ELR (cell line): ENCODE data around the gene GALNT15.

ENCODE experiments used
- DNase-seq: peaks from one replicate; pipeline ENCODE4 v3.0.0-alpha.2; 2015; ENCODE audit warnings: low read depth

Gene GALNT15

DNA sequence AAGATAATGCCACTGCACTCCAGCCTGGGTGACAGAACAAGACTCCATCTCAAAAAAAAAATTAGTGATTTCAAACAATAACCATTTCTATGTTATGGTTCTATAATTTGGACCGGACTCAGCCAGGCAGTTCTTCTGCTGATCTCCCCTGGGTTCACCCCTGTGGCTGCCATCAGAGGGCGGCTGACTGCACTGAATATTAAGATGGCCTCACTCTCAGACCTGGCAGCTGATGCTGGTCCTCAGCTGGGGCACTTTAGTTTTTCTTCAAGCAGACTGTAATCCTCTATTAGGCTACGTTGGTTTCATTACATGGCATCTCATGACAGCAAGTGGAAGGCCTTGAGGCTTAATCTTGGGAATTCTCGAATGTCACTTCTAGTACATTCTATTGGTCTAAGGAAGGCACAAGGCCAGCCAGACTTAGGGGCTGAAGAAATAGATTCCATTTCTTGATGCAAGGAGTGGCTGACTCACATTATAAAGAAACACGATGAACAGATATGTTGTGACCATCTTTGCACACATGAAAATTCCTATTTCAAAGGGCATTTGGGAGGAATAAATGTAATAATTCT is 12.8 kb downstream of the GALNT15 start:
- no peak for DNase-seq

- DNase-seq = no peak
Measured at GRCh38 chr3:16188071-16188470, 13.6 kb downstream of the GALNT15 start.

DNA sequence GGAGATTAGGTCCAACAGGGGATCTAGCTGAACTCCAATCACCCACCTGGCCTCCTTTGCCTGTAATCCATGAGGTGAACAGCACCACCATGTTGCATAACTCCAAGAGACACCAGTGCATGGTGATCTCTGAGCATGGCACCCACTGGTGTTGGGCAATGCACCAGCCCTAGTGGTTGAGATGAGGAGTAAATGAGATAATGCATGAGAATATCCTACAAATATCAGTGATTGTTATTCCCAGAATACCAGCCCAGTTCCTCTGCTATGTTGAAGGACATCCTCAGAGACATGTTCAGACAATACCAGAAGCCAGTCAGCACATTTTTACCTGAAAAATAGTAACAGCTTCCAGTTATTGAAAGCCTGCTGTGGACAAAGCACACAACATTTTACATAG is 14.7 kb downstream of the GALNT15 start:
- no peak for DNase-seq

- no peak for DNase-seq
Measured at GRCh38 chr3:16190704-16191103, 16.2 kb downstream of the GALNT15 start.

- DNase-seq = no peak
Measured at GRCh38 chr3:16191591-16191990, 17.1 kb downstream of the GALNT15 start.

GRCh38 chr3:16192176-16192811 is 17.8 kb downstream of the GALNT15 start:
- no peak for DNase-seq

- no peak for DNase-seq
Measured at GRCh38 chr3:16198427-16198826, 23.9 kb downstream of the GALNT15 start.

DNA sequence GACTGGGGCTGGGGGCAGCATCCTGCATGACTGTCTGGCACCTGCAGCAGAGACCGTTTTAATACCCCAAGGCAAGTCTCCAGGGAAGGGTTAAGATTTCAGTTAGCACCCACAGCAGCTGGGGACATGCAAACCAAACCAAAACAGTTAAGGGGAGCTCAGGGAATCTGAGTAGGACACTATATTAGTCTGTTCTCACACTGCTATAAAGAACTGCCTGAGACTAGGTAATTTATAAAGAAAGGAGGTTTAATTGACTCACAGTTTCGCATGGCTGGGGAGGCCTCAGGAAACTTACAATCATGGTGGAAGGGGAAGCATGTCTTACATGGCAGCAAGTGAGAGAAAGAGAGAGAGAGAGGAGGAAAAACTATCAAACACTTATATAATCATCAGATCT is 25.3 kb downstream of the GALNT15 start:
- DNase-seq = no peak

DNA sequence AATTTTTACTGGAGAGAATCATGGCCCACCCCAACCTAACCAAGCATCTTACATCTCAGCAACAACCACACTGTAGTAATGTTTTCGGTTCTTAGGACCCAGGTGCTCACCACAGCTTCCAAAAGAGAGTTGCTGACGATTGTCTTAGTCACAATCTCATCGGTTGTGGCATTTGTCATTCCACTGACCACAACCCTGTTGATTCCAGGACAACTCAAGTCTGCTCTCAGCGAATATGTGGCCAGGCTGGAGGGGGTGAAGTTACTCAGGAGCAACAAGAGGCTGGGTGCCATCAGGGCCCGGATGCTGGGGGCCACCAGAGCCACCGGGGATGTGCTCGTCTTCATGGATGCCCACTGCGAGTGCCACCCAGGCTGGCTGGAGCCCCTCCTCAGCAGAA is 25.9 kb downstream of the GALNT15 start:
- peak; percentile 79 for DNase-seq

DNA sequence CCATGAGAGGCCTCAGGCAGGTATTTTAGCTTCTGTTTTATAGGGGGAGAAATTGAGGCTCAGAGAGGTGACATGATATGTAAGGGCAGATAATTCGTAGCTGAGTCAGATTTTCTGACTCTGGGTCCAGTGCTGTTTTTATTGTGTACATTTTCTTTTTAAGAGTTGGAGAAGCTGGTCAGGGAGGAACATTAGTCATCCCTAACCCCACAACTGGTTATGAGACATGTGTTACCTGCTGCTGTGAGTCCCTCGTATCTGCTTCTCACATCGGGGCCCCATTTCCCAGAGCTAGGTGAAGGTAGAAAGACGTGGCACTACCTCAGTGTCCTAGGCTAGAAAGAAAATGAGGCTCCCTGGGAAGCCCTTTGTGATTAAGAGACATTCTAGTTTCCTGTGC is 28.6 kb downstream of the GALNT15 start:
- DNase-seq = peak; percentile 74

DNA sequence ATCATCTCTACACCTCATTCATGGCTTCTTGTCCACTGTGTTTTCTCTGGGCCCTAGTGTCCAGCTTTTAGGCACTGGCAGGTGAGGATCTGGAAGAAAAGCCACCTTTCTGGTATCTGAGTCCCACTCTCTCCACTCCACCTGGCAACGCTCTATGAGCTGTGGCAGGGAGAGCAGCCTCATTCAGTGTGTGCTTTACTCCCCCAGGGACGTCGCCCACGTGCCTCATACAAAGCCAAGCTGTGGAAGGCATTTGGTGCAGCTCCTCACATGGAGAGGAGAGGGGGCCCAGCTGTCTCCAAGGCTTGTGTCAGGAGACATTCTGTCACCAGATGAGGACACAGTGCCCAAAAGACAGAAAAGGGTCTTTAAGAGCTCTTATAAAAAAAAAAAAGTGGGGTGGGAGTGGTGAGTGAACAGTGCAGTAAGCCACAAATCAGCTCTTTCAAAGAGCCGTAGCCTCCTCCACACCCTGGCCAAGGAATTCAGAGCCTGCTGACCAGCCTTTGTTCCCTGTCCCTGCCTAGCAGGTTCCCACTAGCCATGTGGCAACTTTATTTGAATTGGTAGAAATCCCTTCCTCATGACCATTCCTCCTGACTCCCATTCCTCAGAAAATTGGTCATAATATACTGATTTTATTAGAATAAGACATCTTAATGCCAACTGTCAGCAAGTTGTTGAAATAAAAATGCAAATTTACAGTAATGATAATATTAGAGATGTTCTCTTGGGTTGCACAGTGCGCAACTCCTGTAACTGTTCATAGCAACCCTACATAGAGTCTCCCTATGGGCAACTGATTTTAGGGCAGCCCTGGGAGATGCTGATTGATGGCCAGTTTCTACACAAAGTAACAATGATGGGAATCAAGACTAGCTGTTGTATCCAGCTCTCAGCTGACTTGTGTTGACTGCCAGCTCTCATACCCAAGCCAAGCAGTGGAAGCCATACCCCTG is 29.5 kb downstream of the GALNT15 start:
- no peak for DNase-seq

- DNase-seq = no peak
Measured at GRCh38 chr3:16204751-16205150, 30.3 kb downstream of the GALNT15 start.

- DNase-seq = peak; percentile 79
Measured at GRCh38 chr3:16205156-16205870, 30.8 kb downstream of the GALNT15 start.

DNA sequence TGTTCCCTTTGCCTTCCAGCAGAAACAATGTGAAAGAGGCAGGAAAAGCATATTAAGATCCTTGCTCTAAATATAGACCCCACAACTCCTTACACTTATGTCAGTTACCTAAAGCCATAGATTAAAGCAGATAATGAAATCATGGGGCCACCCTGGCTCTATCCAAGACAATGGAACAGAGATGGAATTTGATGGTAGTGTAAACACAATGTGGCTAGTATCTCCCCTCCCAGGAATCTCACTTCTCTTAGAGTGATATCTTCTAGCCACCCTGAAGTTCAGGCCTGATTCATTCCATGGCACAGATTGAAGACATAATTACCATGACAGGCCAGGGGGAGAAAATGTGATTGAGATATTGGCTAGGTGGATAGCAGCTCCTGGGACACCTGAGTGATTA is 32.6 kb downstream of the GALNT15 start:
- no peak for DNase-seq

DNA sequence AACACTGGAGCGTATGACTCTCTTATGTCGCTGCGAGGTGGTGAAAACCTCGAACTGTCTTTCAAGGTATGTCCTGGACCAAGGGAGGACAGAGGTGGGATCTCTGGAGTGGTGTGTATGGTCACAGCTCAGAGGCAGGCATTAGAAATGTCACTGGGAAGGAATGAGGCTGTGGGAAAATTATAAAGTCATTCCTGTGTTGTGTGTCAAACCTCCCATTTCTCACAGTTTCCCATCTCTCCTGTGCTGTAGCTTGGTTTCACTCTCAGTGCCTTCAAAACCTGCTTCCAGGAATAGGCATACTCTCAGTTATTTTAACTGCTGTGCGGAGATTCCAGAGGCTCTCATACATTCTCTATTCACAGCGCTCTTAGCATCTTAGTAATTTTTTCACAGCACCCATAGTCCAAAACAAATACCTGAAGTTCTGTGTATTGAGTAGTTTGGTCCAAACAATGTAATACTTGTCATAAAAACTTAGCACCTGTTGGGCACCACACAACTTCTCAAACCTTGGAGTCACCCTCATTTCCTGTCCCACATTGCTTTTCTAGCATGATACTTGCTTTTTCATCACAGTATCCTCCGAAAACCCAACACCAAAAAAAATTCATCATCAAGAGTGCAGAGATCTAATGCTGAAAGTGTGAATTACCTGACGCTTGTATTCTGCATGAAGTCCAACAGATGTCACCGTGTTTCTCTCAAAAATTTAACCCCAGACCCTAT is 36.9 kb downstream of the GALNT15 start:
- peak; percentile 15 for DNase-seq

DNA sequence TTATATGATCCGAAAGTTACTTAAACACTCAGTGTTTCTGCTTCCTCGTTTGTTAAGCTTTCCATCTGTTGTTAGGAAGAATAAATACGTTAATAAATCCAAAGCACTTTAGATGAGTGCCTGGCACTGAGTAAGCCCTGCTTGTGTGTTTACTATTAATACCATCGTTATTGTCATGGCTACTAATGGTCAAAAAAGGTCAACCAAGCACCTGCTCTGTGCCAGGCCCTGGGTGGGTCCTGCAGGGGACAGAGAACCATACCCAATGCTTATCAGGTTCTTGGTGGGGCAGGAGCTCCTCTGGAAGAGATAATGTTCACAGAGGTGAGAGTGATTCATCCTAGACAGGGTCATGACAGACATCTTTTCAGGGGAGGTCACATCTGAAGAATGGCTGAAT is 39.9 kb downstream of the GALNT15 start:
- DNase-seq = no peak

DNA sequence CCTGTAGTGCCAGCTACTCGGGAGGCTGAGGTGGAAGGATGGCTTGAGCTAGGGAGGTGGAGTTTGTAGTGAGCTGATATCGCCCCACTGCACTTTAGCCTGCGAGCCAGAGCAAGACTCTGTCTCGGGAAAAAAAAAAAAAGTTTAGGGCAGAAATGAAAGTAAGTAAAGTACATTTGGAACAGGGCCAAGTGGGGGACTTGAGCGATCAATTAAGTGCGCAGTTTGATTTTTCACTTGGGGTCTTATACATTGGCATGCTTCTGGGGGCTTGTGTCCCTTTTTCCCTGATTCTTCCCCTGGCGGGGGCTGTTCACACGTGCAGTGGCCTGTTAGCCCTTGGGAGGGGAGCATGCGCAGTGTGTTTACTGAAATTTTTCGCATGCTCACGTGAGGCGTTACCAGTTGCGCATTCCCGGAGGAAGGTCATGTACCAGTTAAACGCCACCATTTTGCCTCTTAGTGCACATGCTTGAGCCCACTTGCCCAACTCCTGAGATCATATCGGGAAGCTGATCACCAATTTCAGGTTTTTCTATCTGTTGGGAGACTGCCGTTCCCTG is 42.0 kb downstream of the GALNT15 start:
- DNase-seq = no peak

DNA sequence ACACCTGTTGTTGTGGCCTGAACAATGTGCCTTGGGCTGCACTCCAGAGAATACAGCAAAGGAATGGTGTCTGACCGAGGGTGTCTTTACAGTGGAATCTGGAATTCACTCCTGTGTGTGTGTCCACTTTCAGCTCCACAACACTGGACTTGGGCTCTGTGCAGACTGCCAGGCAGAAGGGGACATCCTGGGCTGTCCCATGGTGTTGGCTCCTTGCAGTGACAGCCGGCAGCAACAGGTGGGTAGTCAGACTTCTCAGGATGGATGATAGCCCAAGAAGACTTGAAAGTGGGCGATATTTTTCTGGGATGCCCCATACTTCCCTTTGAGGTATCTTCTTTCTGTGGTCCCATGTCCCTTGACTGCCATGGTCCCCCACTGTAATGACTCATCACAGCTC is 45.3 kb downstream of the GALNT15 start:
- DNase-seq = no peak

DNA sequence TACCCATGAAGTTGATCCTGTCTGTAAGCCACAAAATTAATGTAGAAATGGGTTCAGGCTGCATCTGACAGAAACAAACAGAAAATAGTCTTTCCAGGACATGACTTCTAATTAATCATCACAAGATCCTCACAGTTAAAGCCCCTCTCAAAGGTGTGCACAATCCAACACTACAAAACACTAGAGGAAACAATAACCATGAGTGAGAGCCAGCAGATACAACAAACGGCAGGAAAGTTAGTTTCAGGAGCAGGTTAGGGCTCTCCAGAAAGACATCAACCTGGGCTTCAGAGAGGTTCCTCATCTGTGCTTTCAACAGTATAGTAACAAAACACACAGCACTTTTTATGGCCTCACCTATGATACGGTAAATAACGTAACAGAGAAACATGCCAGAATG is 47.5 kb downstream of the GALNT15 start:
- no peak for DNase-seq

- DNase-seq = no peak
Measured at GRCh38 chr3:16222547-16222946, 48.1 kb downstream of the GALNT15 start.

DNA sequence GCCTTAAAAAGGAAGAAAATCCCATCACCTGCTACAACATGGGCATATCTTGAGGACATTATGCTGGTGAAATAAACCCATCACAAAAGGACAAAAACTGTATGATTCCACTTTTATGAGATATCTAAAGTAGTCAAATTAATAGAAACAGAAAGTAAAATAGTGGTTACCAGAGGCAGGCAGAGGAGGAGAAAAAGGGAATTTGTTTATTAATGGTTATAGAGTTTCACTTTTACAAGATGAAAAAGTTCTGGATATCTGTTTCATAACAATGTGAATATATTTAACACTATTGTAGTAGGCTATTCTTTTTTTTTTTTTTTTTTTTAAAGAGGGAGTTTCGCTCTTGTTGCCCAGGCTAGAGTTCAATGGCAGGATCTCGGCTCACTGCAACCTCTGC is 49.8 kb downstream of the GALNT15 start:
- DNase-seq = no peak
